HepG2 (cell line): Measurements from ENCODE around the gene SH2D3C. TPM values are rescaled to one million over a fixed set of nuclear protein-coding genes. Genes with fewer than 3 reads are reported as not detected.

Experiments used
- CREB1 ChIP-seq, 2 experiments: fragments of 450-650 bp in 1 of 2; IDR thresholded peaks; 2 replicates each; pipeline ENCODE4 v1.6.1; 2016 to 2017; ENCODE audit warnings: control low read depth in 1 of 2, mild to moderate bottlenecking in 1 of 2, missing compliant biosample characterization in 1 of 2, missing genetic modification characterization in 1 of 2
- DNMT3B ChIP-seq: conservative IDR thresholded peaks from 2 replicates; pipeline ENCODE4 v1.6.1; 2016; ENCODE audit warnings: missing biosample characterization, control low read depth
- HHEX ChIP-seq: IDR thresholded peaks from 2 replicates; pipeline ENCODE4 v1.6.1; 2016; ENCODE audit warnings: control low read depth
- HMGXB3 ChIP-seq: sonication (generic); formaldehyde crosslinking; IDR thresholded peaks from 2 replicates; pipeline ENCODE4 v1.4.0; 2020; ENCODE audit warnings: missing genetic modification reagents, borderline replicate concordance
- MIER3 ChIP-seq: IDR thresholded peaks from 2 replicates; pipeline ENCODE4 v1.6.1; 2016; ENCODE audit warnings: missing compliant biosample characterization, borderline replicate concordance
- MXD4 ChIP-seq: IDR thresholded peaks from 2 replicates; pipeline ENCODE4 v1.6.1; 2016; ENCODE audit warnings: mild to moderate bottlenecking, missing biosample characterization, missing genetic modification reagents
- NFE2L1 ChIP-seq: sonication (generic); formaldehyde crosslinking; IDR thresholded peaks from 2 replicates; pipeline ENCODE4 v1.4.0; 2020; ENCODE audit warnings: missing genetic modification reagents, mild to moderate bottlenecking, borderline replicate concordance
- NR2F1 ChIP-seq, 2 experiments: fragments of 450-650 bp in 1 of 2; formaldehyde crosslinking in 1 of 2; IDR thresholded peaks; 2 replicates each; pipeline versions ENCODE4 v1.5.0 to v1.6.1; 2016 to 2020; ENCODE audit warnings: mild to moderate bottlenecking in 1 of 2, missing compliant biosample characterization in 1 of 2, missing genetic modification reagents in 1 of 2, moderate library complexity in 1 of 2
- RFXAP ChIP-seq: sonication (generic); formaldehyde crosslinking; IDR thresholded peaks from 2 replicates; pipeline ENCODE4 v1.4.0; 2020; ENCODE audit warnings: missing genetic modification reagents, borderline replicate concordance
- RNF2 ChIP-seq: fragments of 450-650 bp; conservative IDR thresholded peaks from 2 replicates; pipeline ENCODE4 v1.6.1; 2016; ENCODE audit warnings: low read depth
- SIX1 ChIP-seq: sonication (generic); formaldehyde crosslinking; IDR thresholded peaks from 2 replicates; pipeline ENCODE4 v1.4.0; 2020; ENCODE audit warnings: missing genetic modification reagents, borderline replicate concordance
- SSRP1 ChIP-seq: IDR thresholded peaks from 2 replicates; pipeline ENCODE4 v1.6.1; 2016; ENCODE audit warnings: control low read depth
- STAT5B ChIP-seq: sonication (generic); formaldehyde crosslinking; IDR thresholded peaks from 2 replicates; pipeline ENCODE4 v1.4.0; 2020; ENCODE audit warnings: missing genetic modification reagents
- TIGD3 ChIP-seq: sonication (generic); formaldehyde crosslinking; IDR thresholded peaks from 2 replicates; pipeline ENCODE4 v1.5.1; 2020; ENCODE audit warnings: mild to moderate bottlenecking, missing genetic modification reagents, borderline replicate concordance
- ZNF326 ChIP-seq: sonication (generic); formaldehyde crosslinking; IDR thresholded peaks from 2 replicates; pipeline ENCODE4 v1.4.0; 2020; ENCODE audit warnings: missing genetic modification reagents, borderline replicate concordance
- ZNF414 ChIP-seq: sonication (generic); formaldehyde crosslinking; IDR thresholded peaks from 2 replicates; pipeline ENCODE4 v1.5.0; 2020; ENCODE audit warnings: missing genetic modification reagents
- ZNF530 ChIP-seq: sonication (generic); formaldehyde crosslinking; IDR thresholded peaks from 2 replicates; pipeline ENCODE4 v1.5.0; 2020; ENCODE audit warnings: low read depth, mild to moderate bottlenecking, missing genetic modification reagents
- ZNF547 ChIP-seq: sonication (generic); formaldehyde crosslinking; IDR thresholded peaks from 2 replicates; pipeline ENCODE4 v1.5.1; 2020; ENCODE audit warnings: mild to moderate bottlenecking, missing genetic modification reagents
- ZNF550 ChIP-seq: sonication (generic); formaldehyde crosslinking; IDR thresholded peaks from 2 replicates; pipeline ENCODE4 v1.4.0; 2020; ENCODE audit warnings: mild to moderate bottlenecking, missing genetic modification reagents, borderline replicate concordance
- ZNF589 ChIP-seq: sonication (generic); formaldehyde crosslinking; conservative IDR thresholded peaks from 2 replicates; pipeline ENCODE4 v1.8.0; 2022; ENCODE audit warnings: mild to moderate bottlenecking, moderate library complexity, missing genetic modification reagents
- ZNF607 ChIP-seq: sonication (generic); formaldehyde crosslinking; IDR thresholded peaks from 2 replicates; pipeline ENCODE4 v1.5.1; 2020; ENCODE audit warnings: missing genetic modification reagents, mild to moderate bottlenecking, borderline replicate concordance
- ZNF720 ChIP-seq: sonication (generic); formaldehyde crosslinking; IDR thresholded peaks from 2 replicates; pipeline ENCODE4 v1.4.0; 2020; ENCODE audit warnings: missing genetic modification reagents
- ZNF839 ChIP-seq: sonication (generic); formaldehyde crosslinking; IDR thresholded peaks from 2 replicates; pipeline ENCODE4 v1.4.0; 2020; ENCODE audit warnings: missing genetic modification reagents, mild to moderate bottlenecking, borderline replicate concordance
- ZNF850 ChIP-seq: sonication (generic); formaldehyde crosslinking; conservative IDR thresholded peaks from 2 replicates; pipeline ENCODE4 v1.9.0; 2021; ENCODE audit warnings: mild to moderate bottlenecking, missing genetic modification reagents
- polyA plus RNA-seq, 8 experiments: library from polyadenylated mRNA; depleted of rRNA in 3 of 8; stranded (reverse) in 7 of 8; unstranded in 1 of 8; fragments of >200 nt; fragmentation: Illumina TruSeq in 4 of 8; extraction: Trizol in 4 of 8; gene quantifications; 2 replicates each; pipeline versions ENCODE4 v1.2.1 to v1.2.3, GENCODE V29; 2011 to 2016; ENCODE audit warnings: low read depth in 4 of 8, missing spikeins in 1 of 8, mixed read lengths in 1 of 8; ENCODE audit not compliant: insufficient read depth in 1 of 8
- total RNA-seq, 5 experiments: library from RNA; depleted of rRNA; stranded (reverse); fragments of >200 nt; fragmentation: Illumina TruSeq; extraction: Trizol; gene quantifications; 2 replicates each; pipeline ENCODE4 v1.2.3, GENCODE V29; 2016; ENCODE audit warnings: low read depth in 1 of 5

The SH2D3C gene
- total and polyA plus RNA-seq, 2 of the 13 experiments (the other 11 are each of a cell fraction or from before 2014, with no cell fraction given): not detected

- TF ChIP-seq TIGD3 (CRISPR knock-in tag) (no peak), MXD4 (CRISPR knock-in tag) (no peak; the same call in 1 of the 2 replicates), ZNF326 (CRISPR knock-in tag) (no peak), ZNF550 (CRISPR knock-in tag) (no peak), SIX1 (CRISPR knock-in tag) (no peak), HMGXB3 (no peak), ZNF607 (CRISPR knock-in tag) (no peak), NR2F1 (CRISPR knock-in tag; IDR thresholded peaks at IDR 0.05) (no peak), RNF2 (no peak), ZNF530 (CRISPR knock-in tag) (no peak), ZNF547 (CRISPR knock-in tag) (0 out of 2 replicates have a peak, but pooled peaks have one; percentile 26), HHEX (CRISPR knock-in tag) (no peak), ZNF839 (CRISPR knock-in tag) (0 out of 2 replicates have a peak, but pooled peaks have one; percentile 63), ZNF720 (no peak), ZNF850 (CRISPR knock-in tag) (no peak), RFXAP (CRISPR knock-in tag) (no peak), DNMT3B (no peak), CREB1 (IDR thresholded peaks at IDR 0.05) (no peak; the same call in 1 of the 2 replicates), CREB1 (CRISPR knock-in tag; IDR thresholded peaks at IDR 0.05) (no peak), ZNF589 (no peak), MIER3 (CRISPR knock-in tag) (no peak; the same call in 1 of the 2 replicates), ZNF414 (CRISPR knock-in tag) (no peak), SSRP1 (CRISPR knock-in tag) (no peak), NFE2L1 (CRISPR knock-in tag) (no peak), STAT5B (no peak)
Observed at GRCh38 chr9:127785933-127786772, 7.7 kb upstream of the SH2D3C start, which contains the start of gene CDK9 (continued).
